Aorta (tissue), 5 donors: ENCODE measurements around the gene KIZ. TPM values are rescaled to one million over a fixed set of nuclear protein-coding genes. Genes with fewer than 3 reads are reported as not detected.
A peak's percentile ranks its signal among the peaks of the same experiment; 100 is the strongest.

Experiments
- ATAC-seq: fragments of 200-7000 bp; cut with Tn5 transposase; one replicate; pipeline ENCODE4 v1.9.1; 2022; ENCODE audit warnings: moderate library complexity; ENCODE audit not compliant: low FRiP score
- DNase-seq, 2 donors: peaks; one replicate each; pipeline ENCODE4 v3.0.0-alpha.2; 2020
- H3K27ac ChIP-seq, 2 donors: one replicate each; pipeline ENCODE4 v1.5.1; 2013; ENCODE audit warnings: low read length in 2 of 2, mild to moderate bottlenecking in 2 of 2, moderate library complexity in 2 of 2, control low read depth in 1 of 2, inconsistent platforms in 1 of 2, low read depth in 1 of 2
- H3K27me3 ChIP-seq, 2 donors: one replicate each; pipeline ENCODE4 v1.6.1; 2013; ENCODE audit warnings: control low read depth in 1 of 2, low read length in 1 of 2, mild to moderate bottlenecking in 1 of 2, moderate library complexity in 1 of 2; ENCODE audit not compliant: insufficient read depth in 2 of 2, control insufficient read depth in 1 of 2
- H3K36me3 ChIP-seq, 2 donors: one replicate each; pipeline ENCODE4 v1.6.1; 2013; ENCODE audit warnings: control low read depth in 1 of 2, low read length in 1 of 2, mild to moderate bottlenecking in 1 of 2; ENCODE audit not compliant: insufficient read depth in 2 of 2, control insufficient read depth in 1 of 2
- H3K4me1 ChIP-seq, 2 donors: one replicate each; pipeline ENCODE4 v1.6.1; 2013; ENCODE audit warnings: low read length in 2 of 2, control low read depth in 1 of 2, mild to moderate bottlenecking in 1 of 2, moderate library complexity in 1 of 2; ENCODE audit not compliant: insufficient read depth in 2 of 2, control insufficient read depth in 1 of 2
- H3K4me3 ChIP-seq, 2 donors: one replicate each; pipeline ENCODE4 v1.5.1; 2013; ENCODE audit warnings: low read length in 2 of 2, control low read depth in 1 of 2, mild to moderate bottlenecking in 1 of 2
- H3K9me3 ChIP-seq: one replicate; pipeline ENCODE4 v1.6.1; 2013; ENCODE audit warnings: mild to moderate bottlenecking, low read length; ENCODE audit not compliant: control insufficient read depth
- WGBS, 2 donors: extraction: QIAGEN DNeasy Blood & Tissue Kit; methylation state at CpG; one replicate each; pipeline ENCODE4 v1.1.7; 2013; 5-methylcytosine and 5-hydroxymethylcytosine counted together
- intact Hi-C, 2 donors: fragments of 100-400 bp; cut with DNase I; formaldehyde crosslinking; loops; one replicate each; pipeline versions ENCODE4 v1.14.2 to v1.15.0; 2022
- polyA plus RNA-seq, 2 donors: library from polyadenylated mRNA; stranded (reverse); fragments of 200-250 nt; gene quantifications; one replicate each; pipeline ENCODE4 v1.2.3, GENCODE V29; 2013
- total RNA-seq, 2 donors: library from RNA; stranded (reverse); fragmentation: NEBNext Ultra II Directional; extraction: Animal tissue kit (Norgen Biotek cat#: 25700); gene quantifications; one replicate each; pipeline ENCODE4 v1.2.1, GENCODE V29; 2021
- donor health status: healthy with polysubstance abuse.
- donor health status: Bipolar disorder and iron deficiency.
- donor health status: DM: no; HTN: no; CAD: no.
- donor health status: DM: no; HTN: no; CAD: no.
- donor health status: DM: yes; HTN: yes; CAD: no.

The KIZ gene
- total and polyA plus RNA-seq, 4 donors, result 15.9 to 29.4 (median 22.3) TPM

DNA sequence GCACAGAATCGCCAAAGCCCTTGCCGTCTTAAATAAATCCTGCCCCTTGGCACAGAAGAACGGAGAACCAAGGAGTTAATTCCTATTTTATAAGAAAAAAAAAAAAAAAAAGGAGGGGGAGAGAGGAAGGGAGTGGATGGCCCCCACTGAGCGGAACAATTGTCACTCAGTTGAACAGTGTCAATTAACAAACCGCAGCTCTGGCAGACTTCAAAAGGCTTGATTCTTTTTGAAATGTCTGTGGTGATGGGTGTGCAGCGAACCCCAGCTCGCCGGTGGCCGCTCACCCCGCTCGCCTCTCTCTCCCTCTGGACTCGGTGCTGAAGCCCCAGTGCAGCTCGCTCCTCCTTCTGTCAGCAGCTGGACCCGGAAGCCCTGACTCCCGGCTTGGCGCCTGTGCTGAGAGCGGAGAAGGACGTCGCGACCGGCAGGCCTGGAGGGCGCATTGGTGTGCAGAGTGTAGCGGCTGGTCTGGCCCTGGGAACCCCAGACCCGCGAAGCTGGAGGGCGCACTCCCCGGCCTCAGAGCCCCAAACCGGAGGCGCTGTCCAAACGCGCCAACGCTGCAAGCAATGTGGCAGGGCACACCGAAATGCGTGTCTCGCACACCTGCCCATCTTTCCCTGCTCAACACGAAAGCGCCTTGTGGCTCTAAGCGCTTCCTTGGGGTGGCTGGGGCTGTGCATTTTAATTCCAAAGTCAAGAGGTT, 23.1 kb upstream of the KIZ start:
- no peaks in the 10 kb centered on the region for H3K9me3 ChIP-seq
- H3K4me1 ChIP-seq, result no peaks in the 10 kb centered on the region
- DNase-seq, result peak; percentile 66 to 80
- no peak overlapping the region for H3K27ac ChIP-seq
- intact Hi-C loops, result loop anchor here in 1 of 2 donors (10.0 kb wide), 1 partner anchor 292 kb away; the partner anchor contains the start of gene NKX2-4
- no peaks in the 10 kb centered on the region for H3K27me3 ChIP-seq
- WGBS, 2 donors, result 2% methylated on average over 32 to 38 of the region's 38 CpGs
- no peak overlapping the region for H3K4me3 ChIP-seq
- H3K36me3 ChIP-seq, result no peaks in the 10 kb centered on the region
- peak; percentile 62 for ATAC-seq

DNA sequence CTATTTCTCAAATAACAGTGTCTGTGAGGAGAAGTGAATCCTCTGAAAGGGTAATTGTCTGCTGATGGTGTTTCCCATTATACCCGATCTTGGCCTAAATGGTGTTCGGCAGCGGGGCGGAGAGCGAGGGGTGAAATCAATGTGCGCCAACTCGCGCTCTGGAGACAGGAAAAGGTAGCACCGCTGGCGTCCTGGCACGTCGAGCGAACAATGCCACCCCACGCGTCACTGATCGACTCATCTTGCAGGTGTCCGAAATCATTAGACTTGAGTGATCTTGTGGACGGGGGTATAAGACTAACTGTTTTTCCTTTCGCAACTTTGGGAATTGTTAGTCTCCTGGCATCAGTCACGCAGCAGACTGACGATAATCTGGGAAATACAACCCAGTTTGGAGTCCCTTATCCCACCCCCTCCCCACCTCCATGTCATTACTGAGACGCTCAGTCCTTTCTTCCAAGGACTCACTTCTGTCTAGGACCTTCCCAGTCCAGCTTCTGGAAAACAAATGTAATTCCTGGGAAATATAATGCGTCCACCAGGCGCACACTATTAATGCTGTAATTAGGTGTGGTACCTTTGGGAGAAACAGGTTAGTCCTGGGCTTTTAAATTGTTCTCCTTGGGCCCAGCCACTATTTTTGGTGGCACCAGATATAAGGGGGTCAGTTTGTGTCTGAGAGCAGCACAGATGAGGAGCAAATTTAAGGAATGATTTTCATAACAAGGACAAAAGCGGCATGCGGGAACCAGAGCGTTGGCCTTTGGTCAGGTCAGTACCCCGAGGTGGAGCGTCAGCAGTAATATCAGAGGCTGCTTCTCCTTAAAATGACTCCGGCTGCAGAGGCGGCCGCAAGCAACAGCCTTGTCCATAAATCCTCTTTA, 22.1 kb upstream of the KIZ start:
- no peaks in the 10 kb centered on the region for H3K27me3 ChIP-seq
- intact Hi-C loops, result loop anchor here in 1 of 2 donors (10.0 kb wide), 1 partner anchor 291 kb away; the partner anchor contains the start of gene NKX2-4
- H3K4me1 ChIP-seq, result no peaks in the 10 kb centered on the region
- H3K27ac ChIP-seq, result no peak overlapping the region
- no peak overlapping the region for H3K4me3 ChIP-seq
- 7 to 11% methylated on average over 32 of the region's 32 CpGs for WGBS, 2 donors
- no peak for ATAC-seq
- H3K36me3 ChIP-seq, result no peaks in the 10 kb centered on the region
- no peaks in the 10 kb centered on the region for H3K9me3 ChIP-seq
- no peak for DNase-seq

DNA sequence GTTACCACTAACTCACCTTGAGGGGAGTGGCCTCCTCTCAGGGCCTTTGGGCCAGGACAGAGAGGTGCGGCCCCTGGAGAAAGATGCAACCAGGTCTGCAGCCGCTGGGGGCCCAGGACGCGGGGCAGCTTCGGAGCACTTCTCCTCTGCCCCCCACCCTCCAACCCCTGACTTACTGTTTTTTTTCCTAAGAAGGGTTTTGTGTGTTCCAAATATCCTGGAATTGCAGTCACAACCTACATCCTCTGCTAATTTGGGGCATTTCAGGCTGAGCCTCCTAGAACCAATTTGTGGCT, 21.5 kb upstream of the KIZ start:
- 6 to 11% methylated on average over 5 of the region's 5 CpGs for WGBS, 2 donors
- intact Hi-C loops, result loop anchor here in 1 of 2 donors (10.0 kb wide), 1 partner anchor 290 kb away; the partner anchor contains the start of gene NKX2-4
- Histone ChIP-seq H3K9me3 (no peaks in the 10 kb centered on the region), H3K27me3 (no peaks in the 10 kb centered on the region), H3K27ac (no peak overlapping the region), H3K4me1 (no peaks in the 10 kb centered on the region), H3K4me3 (no peak overlapping the region), H3K36me3 (no peaks in the 10 kb centered on the region)
- DNase-seq (no peak), ATAC-seq (no peak)

- intact Hi-C loops, result loop anchor here in 1 of 2 donors (10.0 kb wide), 1 partner anchor 290 kb away; the partner anchor contains the start of gene NKX2-4
- Histone ChIP-seq H3K27me3 (no peaks in the 10 kb centered on the region), H3K4me1 (no peaks in the 10 kb centered on the region), H3K4me3 (no peak overlapping the region), H3K9me3 (no peaks in the 10 kb centered on the region), H3K36me3 (no peaks in the 10 kb centered on the region), H3K27ac (no peak overlapping the region)
- WGBS, 2 donors, result 4 to 5% methylated on average over 15 to 16 of the region's 16 CpGs
- ATAC-seq, result no peak
- no peak for DNase-seq
Measured at GRCh38 chr20:21104921-21105320, 21.0 kb upstream of the KIZ start.

GRCh38 chr20:21105429-21106170, 20.3 kb upstream of the KIZ start:
- Histone ChIP-seq H3K27ac (no peak overlapping the region), H3K4me1 (no peaks in the 10 kb centered on the region), H3K36me3 (no peaks in the 10 kb centered on the region), H3K27me3 (no peaks in the 10 kb centered on the region), H3K4me3 (no peak overlapping the region), H3K9me3 (no peaks in the 10 kb centered on the region)
- DNase-seq, result peak in 1 of 2 donors; percentile 70
- no peak for ATAC-seq
- intact Hi-C loops, result loop anchor here in 1 of 2 donors (10.0 kb wide), 1 partner anchor 289 kb away; the partner anchor contains the start of gene NKX2-4
- WGBS, 2 donors, result 2% methylated on average over 39 to 50 of the region's 50 CpGs

DNA sequence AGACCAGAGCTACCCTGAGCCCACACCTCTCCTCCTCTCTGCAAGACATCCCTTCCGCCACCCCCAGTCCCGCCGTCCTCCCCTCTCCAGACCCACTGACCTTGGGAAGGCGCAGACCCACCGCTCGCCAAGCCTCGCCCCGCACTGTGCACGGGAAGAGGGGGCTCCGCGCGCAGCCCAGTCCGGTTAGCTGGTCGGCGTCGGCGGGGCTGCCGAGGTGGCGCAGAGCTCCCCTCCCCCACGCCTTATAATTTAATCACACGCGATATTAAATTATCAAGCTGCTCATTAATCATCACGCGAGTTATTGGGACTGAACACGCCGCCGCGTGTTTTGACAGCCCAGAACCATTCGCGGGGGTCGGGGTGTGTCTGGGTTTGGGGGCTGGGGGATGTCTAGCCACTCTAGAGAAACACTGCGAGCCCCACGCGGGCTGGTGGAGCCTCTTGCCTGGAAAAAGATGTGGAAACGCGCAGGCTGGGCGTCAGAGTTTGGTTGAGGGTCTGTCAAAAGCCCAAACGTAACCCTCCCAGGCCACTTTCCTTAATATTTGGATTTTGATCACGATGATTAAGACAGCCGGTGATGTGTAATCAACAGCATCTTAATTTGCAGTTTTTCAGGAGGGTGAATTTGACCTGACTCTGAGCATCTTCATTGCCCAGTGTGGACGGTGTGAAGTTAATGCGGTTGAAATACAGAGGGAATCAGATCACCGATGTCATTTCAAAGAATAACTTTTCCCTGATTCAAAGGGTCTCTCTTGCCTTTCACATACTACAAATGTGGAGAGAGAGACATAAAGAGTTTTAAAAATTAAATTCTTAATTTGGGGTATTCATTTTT, 19.5 kb upstream of the KIZ start, which contains the start of gene LINC00237:
LINC00237 (minus strand) TSS at position 188 of the 847 bp plus-strand sequence.
- DNase-seq (no peak), ATAC-seq (no peak)
- no peak within 1 kb of the TSS for H3K4me3 ChIP-seq
- no peaks in the 10 kb centered on the region for H3K9me3 ChIP-seq
- H3K4me1 ChIP-seq, result no peaks in the 10 kb centered on the region
- no peaks in the 10 kb centered on the region for H3K27me3 ChIP-seq
- WGBS, 2 donors, result 5 to 7% methylated on average over 43 of the region's 43 CpGs
- intact Hi-C loops, result loop anchor here in 1 of 2 donors (10.0 kb wide), 1 partner anchor 288 kb away; the partner anchor contains the start of gene NKX2-4
- no peak within 1 kb of the TSS for H3K27ac ChIP-seq
- H3K36me3 ChIP-seq, result no peaks in the 10 kb centered on the region

DNA sequence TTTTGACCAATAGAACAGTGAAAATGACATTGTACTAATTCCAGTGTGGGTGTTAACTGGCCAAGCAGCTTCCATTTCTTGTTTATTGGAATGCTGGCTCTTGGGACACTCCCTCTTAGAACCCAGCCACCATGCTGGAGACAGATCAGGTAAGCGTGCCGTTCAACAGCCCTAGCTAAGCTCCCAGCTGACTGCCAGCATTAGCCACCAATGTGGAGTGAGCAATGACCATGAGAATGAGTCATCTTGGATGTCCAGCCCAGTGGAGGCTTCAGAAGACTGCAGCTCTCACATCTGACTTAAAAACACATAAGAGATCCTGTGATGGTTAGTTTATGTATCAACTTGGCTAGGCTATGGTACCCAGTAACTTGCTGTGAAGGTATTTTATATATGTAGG, 16.7 kb upstream of the KIZ start:
- Histone ChIP-seq H3K36me3 (no peaks in the 10 kb centered on the region), H3K27ac (no peak overlapping the region), H3K4me3 (no peak overlapping the region), H3K27me3 (no peaks in the 10 kb centered on the region), H3K9me3 (no peaks in the 10 kb centered on the region), H3K4me1 (no peaks in the 10 kb centered on the region)
- ATAC-seq, result no peak
- 90 to 95% methylated on average over 2 of the region's 2 CpGs for WGBS, 2 donors
- intact Hi-C loops, result loop anchor here in 1 of 2 donors (10.0 kb wide), 1 partner anchor 286 kb away; the partner anchor contains the start of gene NKX2-4
- DNase-seq, result no peak
